Measurements from ENCODE around the gene ABCC8. TPM values are rescaled to one million over a fixed set of nuclear protein-coding genes. Genes with fewer than 3 reads are reported as not detected.

Gene ABCC8
- total RNA-seq, 1 experiment from 2014 or later: 2.4 TPM

GRCh38 chr11:17343257-17343656 is 133.4 kb downstream of the ABCC8 start:
- no peak overlapping the region for H3K9ac ChIP-seq (ENCODE audit: extremely low read depth, insufficient read length, low read length)
- no peaks in the 10 kb centered on the region for H3K27me3 ChIP-seq (ENCODE audit: insufficient read depth, low read length)
- H2BK120ac ChIP-seq (ENCODE audit: low read depth, low read length, poor library complexity, severe bottlenecking): no peak overlapping the region
- peaks cover 18% of the 10 kb centered on the region for H3K27me3 Mint-ChIP-seq (ENCODE audit: low read depth)
- H3K27ac ChIP-seq (ENCODE audit: insufficient read length, low read depth, low read length): no peak overlapping the region
- H3K23ac ChIP-seq (ENCODE audit: insufficient read length, low read depth, low read length): no peak overlapping the region
- no peak overlapping the region for H2AK5ac ChIP-seq (ENCODE audit: insufficient read length, low read length)
- H3K9me3 Mint-ChIP-seq: no peaks in the 10 kb centered on the region
- no peak overlapping the region for H3K4me3 Mint-ChIP-seq
- no peak overlapping the region for H3K18ac ChIP-seq (ENCODE audit: insufficient read length, low read depth, low read length)
- H3K9me3 ChIP-seq (ENCODE audit: control insufficient read depth, low read depth, low read length): no peaks in the 10 kb centered on the region
- no peak overlapping the region for H3K14ac ChIP-seq (ENCODE audit: insufficient read depth, low read length)
- no peak overlapping the region for H2BK5ac ChIP-seq (ENCODE audit: insufficient read length, low read length)
- no peaks in the 10 kb centered on the region for H4K20me1 ChIP-seq (ENCODE audit: control insufficient read depth, insufficient read depth, insufficient read length)
- H3K23me2 ChIP-seq (ENCODE audit: insufficient read length, low read depth, low read length, poor library complexity, severe bottlenecking): no peaks in the 10 kb centered on the region
- H3K79me2 ChIP-seq (ENCODE audit: insufficient read depth, low read length): no peaks in the 10 kb centered on the region
- H3K27ac Mint-ChIP-seq: no peak overlapping the region
- H2AFZ ChIP-seq (ENCODE audit: low read length): no peak overlapping the region
- no CpG with 5 or more reads among the region's 2 CpGs for WGBS (ENCODE audit: extremely low coverage, insufficient read length, low lambda C conversion rate)
- no peak overlapping the region for H3K4me2 ChIP-seq (ENCODE audit: insufficient read depth, insufficient read length, low read length)
- H4K91ac ChIP-seq (ENCODE audit: insufficient read length, low read depth, low read length): no peak overlapping the region
- H3K4ac ChIP-seq (ENCODE audit: low read depth, low read length): no peak overlapping the region
- H4K8ac ChIP-seq (replicated peaks; ENCODE audit: insufficient read length, low read depth, low read length): no peak overlapping the region
- no peak overlapping the region for H2BK12ac ChIP-seq (ENCODE audit: insufficient read length, low read depth, low read length)
- H3K36me3 Mint-ChIP-seq (ENCODE audit: insufficient read depth in 1 of 3, low read depth in 3 of 3): no peaks in the 10 kb centered on the region
- H2BK20ac ChIP-seq (ENCODE audit: low read depth, low read length, poor library complexity, severe bottlenecking): no peak overlapping the region
- no peak overlapping the region for H4K5ac ChIP-seq (ENCODE audit: insufficient read length, low read depth, low read length)
- H3K4me1 ChIP-seq (ENCODE audit: insufficient read depth, low read length): no peaks in the 10 kb centered on the region
- no peak overlapping the region for H3T11ph ChIP-seq (ENCODE audit: low read length)
- TF ChIP-seq, protein P1, sequence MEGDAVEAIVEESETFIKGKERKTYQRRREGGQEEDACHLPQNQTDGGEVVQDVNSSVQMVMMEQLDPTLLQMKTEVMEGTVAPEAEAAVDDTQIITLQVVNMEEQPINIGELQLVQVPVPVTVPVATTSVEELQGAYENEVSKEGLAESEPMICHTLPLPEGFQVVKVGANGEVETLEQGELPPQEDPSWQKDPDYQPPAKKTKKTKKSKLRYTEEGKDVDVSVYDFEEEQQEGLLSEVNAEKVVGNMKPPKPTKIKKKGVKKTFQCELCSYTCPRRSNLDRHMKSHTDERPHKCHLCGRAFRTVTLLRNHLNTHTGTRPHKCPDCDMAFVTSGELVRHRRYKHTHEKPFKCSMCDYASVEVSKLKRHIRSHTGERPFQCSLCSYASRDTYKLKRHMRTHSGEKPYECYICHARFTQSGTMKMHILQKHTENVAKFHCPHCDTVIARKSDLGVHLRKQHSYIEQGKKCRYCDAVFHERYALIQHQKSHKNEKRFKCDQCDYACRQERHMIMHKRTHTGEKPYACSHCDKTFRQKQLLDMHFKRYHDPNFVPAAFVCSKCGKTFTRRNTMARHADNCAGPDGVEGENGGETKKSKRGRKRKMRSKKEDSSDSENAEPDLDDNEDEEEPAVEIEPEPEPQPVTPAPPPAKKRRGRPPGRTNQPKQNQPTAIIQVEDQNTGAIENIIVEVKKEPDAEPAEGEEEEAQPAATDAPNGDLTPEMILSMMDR (conservative IDR thresholded peaks at IDR 0.05): no peak
- no peak overlapping the region for H2BK15ac ChIP-seq (ENCODE audit: low read depth, low read length)
- no peaks in the 10 kb centered on the region for H3K79me1 ChIP-seq (ENCODE audit: insufficient read depth, low read depth, low read length, poor library complexity, severe bottlenecking)
- H3K4me1 Mint-ChIP-seq: peaks cover 6 to 10% of the 10 kb centered on the region in 2 experiments
- DNase-seq: no peak
- H3K56ac ChIP-seq (ENCODE audit: insufficient read length, low read depth, low read length): no peak overlapping the region

Other genes starting within 250 kb of the ABCC8 start
- gene NUCB2, start 200.1 kb downstream of the ABCC8 start, total RNA-seq (2021): 29.1 and 33.0 TPM in 2 replicates
- 0.94 and 1.4 TPM in 2 replicates for gene NCR3LG1, start 125.0 kb downstream of the ABCC8 start, total RNA-seq (2021)
- 2.3 and 2.9 TPM in 2 replicates for gene KCNJ11, start 88.2 kb downstream of the ABCC8 start, total RNA-seq (2021)
- gene USH1C, start 67.6 kb upstream of the ABCC8 start, total RNA-seq (2021): 1.0 and 1.5 TPM in 2 replicates
- gene OTOG, start 70.4 kb upstream of the ABCC8 start, total RNA-seq (2021): 0.35 and 0.86 TPM in 2 replicates
- gene MYOD1, start 242.7 kb upstream of the ABCC8 start, total RNA-seq (2021): not detected in 2 replicates

Measured in H9 (cell line).